GM23338 (cell line): ENCODE data around the gene BRD9.
"Not testable (repeated sequence)": the region's sequence is repeated elsewhere in the genome, so short reads cannot be mapped to it uniquely, and the experiment has no call there.

ENCODE experiments used
- POLR2AphosphoS5 ChIP-seq: IDR thresholded peaks from 2 replicates; pipeline ENCODE4 v1.6.1; 2016; ENCODE audit warnings: antibody characterized with exemption, low read depth
- TF ChIP-seq, protein P1 (sequence below), 2 experiments: fragments of 200-600 bp in 1 of 2; sonication (generic) in 1 of 2; conservative IDR thresholded peaks; 2 replicates each; pipeline versions ENCODE4 v1.5.1 to v1.6.1; 2016 to 2017; ENCODE audit warnings: antibody characterized with exemption in 2 of 2, low read depth in 2 of 2, mild to moderate bottlenecking in 2 of 2, moderate library complexity in 1 of 2
- TF ChIP-seq, protein P2 (sequence below): IDR thresholded peaks from one replicate; pipeline ENCODE4 v1.6.1; 2018; ENCODE audit warnings: antibody characterized with exemption; ENCODE audit not compliant: unreplicated experiment

DNA sequence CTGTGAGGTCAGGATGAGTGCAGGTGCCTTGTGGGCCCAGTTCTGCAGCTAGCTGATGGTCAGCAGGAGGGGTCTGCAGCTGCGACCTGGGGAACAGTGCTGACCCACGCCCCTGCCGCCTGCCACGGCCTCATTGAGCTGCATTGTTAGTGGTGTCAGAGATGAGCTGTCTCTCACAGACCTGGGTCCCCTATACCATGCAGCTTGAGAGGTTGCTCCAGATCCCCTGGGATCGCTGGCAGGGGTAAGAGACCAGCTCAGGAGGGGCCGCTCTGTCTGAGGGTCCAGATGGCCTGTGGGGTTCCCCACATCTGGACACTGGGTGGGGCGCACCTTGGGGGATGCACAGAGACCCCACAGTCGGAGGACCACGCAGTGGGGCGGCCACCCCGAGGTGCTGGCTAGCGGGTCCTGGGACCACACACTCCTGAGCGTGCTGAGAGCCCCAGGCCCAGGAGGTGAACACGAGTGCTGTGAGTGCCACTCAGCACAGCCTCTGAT lies 54.9 kb downstream of the BRD9 start:
- TF ChIP-seq, protein P1, sequence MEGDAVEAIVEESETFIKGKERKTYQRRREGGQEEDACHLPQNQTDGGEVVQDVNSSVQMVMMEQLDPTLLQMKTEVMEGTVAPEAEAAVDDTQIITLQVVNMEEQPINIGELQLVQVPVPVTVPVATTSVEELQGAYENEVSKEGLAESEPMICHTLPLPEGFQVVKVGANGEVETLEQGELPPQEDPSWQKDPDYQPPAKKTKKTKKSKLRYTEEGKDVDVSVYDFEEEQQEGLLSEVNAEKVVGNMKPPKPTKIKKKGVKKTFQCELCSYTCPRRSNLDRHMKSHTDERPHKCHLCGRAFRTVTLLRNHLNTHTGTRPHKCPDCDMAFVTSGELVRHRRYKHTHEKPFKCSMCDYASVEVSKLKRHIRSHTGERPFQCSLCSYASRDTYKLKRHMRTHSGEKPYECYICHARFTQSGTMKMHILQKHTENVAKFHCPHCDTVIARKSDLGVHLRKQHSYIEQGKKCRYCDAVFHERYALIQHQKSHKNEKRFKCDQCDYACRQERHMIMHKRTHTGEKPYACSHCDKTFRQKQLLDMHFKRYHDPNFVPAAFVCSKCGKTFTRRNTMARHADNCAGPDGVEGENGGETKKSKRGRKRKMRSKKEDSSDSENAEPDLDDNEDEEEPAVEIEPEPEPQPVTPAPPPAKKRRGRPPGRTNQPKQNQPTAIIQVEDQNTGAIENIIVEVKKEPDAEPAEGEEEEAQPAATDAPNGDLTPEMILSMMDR (conservative IDR thresholded peaks at IDR 0.05; ENCODE audit: low read depth in 2 of 2), result not testable (repeated sequence)
- not testable (repeated sequence) for TF ChIP-seq POLR2AphosphoS5
- TF ChIP-seq, protein P2, sequence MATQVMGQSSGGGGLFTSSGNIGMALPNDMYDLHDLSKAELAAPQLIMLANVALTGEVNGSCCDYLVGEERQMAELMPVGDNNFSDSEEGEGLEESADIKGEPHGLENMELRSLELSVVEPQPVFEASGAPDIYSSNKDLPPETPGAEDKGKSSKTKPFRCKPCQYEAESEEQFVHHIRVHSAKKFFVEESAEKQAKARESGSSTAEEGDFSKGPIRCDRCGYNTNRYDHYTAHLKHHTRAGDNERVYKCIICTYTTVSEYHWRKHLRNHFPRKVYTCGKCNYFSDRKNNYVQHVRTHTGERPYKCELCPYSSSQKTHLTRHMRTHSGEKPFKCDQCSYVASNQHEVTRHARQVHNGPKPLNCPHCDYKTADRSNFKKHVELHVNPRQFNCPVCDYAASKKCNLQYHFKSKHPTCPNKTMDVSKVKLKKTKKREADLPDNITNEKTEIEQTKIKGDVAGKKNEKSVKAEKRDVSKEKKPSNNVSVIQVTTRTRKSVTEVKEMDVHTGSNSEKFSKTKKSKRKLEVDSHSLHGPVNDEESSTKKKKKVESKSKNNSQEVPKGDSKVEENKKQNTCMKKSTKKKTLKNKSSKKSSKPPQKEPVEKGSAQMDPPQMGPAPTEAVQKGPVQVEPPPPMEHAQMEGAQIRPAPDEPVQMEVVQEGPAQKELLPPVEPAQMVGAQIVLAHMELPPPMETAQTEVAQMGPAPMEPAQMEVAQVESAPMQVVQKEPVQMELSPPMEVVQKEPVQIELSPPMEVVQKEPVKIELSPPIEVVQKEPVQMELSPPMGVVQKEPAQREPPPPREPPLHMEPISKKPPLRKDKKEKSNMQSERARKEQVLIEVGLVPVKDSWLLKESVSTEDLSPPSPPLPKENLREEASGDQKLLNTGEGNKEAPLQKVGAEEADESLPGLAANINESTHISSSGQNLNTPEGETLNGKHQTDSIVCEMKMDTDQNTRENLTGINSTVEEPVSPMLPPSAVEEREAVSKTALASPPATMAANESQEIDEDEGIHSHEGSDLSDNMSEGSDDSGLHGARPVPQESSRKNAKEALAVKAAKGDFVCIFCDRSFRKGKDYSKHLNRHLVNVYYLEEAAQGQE, result not testable (repeated sequence)
